GM19025 (cell line): ENCODE data around the gene FGR.
A peak's percentile ranks its signal among the peaks of the same experiment; 100 is the strongest.
"Not testable (repeated sequence)": the region's sequence is repeated elsewhere in the genome, so short reads cannot be mapped to it uniquely, and the experiment has no call there.

Source experiments
- ATAC-seq: cut with Tn5 transposase; IDR thresholded peaks from one replicate; pipeline ENCODE4 v1.9.1; 2021; ENCODE audit warnings: mild to moderate bottlenecking, low read depth, moderate library complexity; ENCODE audit not compliant: unreplicated experiment

The FGR gene

DNA sequence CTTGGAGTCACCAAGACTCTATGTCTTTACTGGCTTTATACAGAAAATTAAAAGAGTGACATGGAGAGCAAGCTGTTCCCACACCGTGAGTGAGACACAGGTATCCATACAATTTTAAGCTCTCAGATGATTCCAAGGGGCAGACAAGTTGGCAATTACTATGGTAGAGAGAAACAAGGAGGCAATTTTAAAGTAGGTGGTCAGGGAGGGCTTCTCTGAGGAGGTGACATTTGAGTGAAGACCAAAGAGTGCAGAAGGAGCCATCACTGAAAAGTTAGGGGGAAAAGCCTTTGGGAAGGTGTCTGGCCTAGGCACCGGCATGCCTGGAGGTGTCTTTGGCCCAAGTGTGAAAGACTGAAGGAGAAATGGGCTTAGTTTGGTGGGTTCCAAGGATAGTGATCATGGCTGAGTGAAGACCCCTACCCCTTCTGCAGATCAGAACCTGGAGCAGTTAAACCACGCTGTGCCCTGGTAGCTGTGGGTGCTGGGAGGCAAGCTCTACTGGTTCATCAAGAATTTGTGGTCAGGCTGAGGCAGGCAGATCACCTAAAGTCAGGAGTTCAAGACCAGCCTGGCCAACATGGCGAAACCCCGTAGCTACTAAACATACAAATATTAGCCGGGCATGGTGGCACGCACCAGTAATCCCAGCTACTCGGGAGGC is 26.6 kb upstream of the FGR start:
- ATAC-seq = no peak

DNA sequence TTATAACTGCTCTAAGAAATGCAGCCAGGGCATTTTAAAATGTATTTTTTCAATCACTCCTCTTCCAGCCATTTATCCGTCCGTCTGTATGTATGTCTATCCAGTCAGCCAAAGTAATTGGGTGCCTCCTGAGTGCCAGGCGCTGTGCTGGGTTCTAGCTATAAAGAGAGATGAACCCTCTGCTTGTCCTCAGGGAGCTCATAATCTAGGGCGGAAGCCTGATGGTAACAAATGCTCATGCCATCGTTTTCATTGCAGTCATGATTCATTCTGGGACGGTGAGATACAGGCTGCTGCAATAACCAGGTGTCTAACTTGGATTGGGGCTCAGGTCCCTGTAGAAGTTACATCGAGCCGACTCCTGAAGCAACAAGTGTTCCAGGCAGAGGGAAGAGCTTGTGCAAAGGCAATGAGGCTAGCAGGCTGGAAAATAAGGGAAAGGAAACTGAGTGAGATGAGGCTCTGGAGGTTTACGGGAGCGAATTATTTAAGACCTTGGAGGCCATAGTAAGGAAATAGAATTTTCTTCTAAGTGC is 25.4 kb upstream of the FGR start:
- no peak for ATAC-seq

DNA sequence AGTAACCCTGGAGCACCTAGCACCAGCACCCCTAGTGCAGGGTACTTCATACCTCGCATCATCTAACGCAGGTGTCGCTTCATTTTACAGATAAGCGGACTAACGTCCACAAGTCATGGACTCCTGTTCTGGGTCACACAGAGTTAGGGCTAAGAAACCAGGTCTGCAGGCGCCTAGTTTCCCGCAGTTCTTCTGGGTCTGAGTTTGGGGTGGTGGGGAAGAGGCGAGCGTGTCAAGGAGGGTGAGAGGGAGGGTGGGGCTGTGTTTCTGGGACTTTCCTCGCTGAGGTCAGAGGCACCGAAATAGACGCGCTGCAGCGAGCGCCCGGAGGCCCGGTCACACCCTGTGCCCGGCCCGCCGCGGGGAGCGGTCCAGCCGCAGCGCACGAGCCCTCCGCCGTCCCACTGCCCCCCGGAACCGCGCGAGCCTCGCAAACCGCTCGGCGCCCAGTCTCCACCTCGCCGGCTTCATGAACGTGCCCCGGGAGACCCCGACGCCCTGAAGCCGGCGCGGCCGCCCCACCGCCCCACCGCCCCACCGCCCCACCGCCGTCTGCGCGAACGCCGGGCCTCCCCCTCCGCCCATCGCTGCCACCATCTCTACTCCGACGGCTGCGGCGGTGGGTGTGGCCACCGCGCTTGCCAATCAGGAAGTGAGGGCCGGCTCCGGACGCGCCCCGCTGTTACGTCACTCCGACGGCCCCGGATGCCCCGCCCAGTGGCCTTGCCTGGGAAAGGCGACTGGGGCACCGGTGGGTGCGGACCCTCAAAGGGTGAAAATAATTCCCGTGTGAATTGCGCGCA is 24.7 kb upstream of the FGR start:
- peak; percentile 61 for ATAC-seq

GRCh38 chr1:27658951-27659496 is 24.0 kb upstream of the FGR start:
- peak; percentile 20 for ATAC-seq

GRCh38 chr1:27656157-27656893 is 21.3 kb upstream of the FGR start:
- no peak for ATAC-seq

GRCh38 chr1:27655151-27655937 is 20.4 kb upstream of the FGR start:
- ATAC-seq = no peak

- no peak for ATAC-seq
Measured at GRCh38 chr1:27652111-27652864, 17.3 kb upstream of the FGR start.

DNA sequence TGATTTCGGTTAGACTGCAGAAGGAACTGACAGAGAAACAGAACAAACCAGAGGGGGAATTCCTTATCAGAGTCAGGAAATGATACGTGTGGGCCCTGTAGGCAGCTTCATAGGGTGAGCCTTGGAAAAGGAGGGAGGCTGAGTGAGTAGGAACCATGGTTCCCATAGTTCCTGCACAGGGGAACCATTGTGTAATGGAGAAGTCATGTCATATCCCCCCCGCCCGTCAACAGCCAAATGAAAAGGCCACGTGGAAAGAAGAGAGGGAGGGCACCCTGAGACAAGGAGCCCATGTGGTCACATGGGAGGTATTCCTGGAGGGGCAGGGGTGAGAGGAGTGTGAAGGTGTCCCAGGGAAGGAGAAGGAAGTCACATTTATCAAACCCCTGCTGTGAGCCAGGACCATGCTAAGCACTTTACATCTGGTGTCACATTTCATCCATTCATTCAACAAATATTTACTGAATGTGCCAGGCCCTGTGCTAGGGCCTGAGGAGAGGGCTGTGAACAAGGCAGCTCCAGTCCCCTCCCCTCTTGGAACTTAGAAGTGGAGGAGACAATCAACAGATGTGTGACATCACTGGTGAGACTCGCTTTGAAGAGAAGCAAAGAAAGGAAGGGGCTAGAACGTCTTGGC is 15.7 kb upstream of the FGR start:
- no peak for ATAC-seq

DNA sequence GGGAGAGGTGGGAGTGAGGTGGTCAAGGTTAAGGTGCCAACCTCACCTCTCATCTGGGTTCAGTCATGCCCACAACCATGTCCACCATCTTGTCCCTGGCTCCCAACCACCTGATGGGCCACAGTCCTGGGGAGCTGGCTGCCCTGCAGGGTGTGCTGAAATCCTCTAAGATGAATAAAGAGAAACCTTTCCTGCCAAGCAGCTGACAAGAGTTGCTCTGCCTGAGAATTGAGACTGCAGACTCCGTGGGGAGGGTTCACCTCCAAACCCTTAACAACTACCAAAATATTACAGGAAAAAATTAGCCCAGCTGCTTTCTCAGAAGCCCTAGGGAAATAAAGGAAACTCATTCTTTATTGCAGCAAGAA is 15.2 kb upstream of the FGR start:
- no peak for ATAC-seq

- ATAC-seq = no peak
Measured at GRCh38 chr1:27649306-27649635, 14.3 kb upstream of the FGR start.

DNA sequence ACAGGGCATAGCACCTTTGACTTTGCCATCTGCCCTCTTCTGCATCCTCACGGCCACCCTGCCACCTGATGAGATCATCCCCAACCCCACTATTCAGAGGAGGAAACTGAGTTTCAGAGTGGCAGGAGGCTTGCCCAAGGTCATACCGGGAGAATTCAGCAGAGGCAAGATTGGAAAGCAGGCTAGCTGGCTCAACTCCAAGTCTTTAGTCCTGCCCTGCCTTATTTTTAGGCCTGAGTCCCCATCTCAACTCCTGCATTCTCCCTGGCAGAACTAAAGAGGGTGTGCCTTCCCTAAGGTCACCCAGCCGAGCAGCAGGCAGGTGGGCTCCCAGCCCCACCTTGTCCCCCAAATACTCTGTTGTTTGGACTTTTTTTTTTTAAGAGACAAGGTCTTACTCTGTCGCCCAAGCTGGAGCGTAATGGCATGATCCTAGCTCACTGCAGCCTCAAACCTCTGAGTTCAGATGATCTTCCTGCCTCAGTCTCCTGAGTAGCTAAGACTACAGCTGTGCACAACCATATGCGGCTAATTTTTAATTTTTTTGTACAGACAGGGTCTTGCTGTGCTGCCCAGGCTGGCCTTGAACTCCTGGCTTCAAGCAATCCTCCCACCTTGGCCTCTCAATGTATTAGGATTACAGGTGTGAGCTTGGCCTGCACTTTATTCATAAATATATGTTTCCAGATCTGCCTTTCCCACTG is 13.8 kb upstream of the FGR start:
- ATAC-seq = no peak

DNA sequence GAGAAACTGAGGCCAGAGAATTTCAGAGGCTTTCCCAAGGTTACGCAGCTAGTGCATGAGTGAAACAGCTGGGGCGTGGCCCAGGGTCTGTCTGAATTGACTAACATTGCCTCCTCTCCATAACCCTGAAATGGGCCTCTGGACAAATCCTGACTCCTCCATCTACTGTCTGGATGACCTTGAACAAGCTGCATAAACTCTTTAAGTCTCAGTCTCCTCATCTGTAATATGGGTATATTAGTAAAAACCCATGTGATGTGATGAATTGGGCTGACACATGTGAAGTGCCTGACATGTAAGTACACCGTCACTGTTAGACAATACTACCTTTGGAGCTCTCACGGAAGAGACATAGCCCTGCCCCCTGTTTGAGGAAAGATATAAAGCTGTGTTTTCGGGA is 12.3 kb upstream of the FGR start:
- ATAC-seq = no peak

DNA sequence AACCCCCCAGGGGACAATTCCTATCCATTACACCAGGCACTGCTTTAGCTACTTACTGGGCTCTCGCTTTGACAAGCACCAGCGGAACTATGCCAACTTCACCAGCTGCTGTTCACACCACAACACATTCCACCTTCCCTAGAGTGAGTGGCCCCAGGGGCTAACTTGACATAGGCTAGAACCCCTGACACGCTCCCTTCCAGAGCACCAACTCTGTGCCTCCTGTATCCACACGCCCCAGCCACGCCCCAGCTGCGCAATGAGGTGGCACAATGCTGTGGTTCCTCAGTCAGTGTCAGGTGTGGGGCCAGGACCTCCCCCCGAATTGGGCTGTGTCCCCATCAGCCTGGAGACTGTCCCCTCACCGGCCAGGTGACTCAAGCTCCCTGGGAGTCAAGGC is 11.7 kb upstream of the FGR start:
- no peak for ATAC-seq

DNA sequence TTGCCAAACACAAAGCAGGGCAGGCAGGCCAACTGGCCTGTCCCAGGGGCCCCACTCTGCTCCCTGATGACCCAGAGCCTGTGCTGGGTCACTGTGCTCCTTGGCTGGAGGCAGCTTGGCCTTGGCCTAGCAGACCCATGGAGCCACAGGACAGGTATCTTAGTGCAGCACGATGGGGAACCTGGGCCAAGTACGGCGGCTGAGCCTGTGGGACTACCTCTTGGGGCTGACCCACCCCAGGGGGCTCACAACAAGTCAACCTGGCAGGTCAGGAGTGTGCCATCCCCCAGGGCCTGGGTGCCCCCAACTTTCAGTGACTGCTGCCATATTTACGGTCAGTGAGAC is 10.1 kb upstream of the FGR start:
- no peak for ATAC-seq

DNA sequence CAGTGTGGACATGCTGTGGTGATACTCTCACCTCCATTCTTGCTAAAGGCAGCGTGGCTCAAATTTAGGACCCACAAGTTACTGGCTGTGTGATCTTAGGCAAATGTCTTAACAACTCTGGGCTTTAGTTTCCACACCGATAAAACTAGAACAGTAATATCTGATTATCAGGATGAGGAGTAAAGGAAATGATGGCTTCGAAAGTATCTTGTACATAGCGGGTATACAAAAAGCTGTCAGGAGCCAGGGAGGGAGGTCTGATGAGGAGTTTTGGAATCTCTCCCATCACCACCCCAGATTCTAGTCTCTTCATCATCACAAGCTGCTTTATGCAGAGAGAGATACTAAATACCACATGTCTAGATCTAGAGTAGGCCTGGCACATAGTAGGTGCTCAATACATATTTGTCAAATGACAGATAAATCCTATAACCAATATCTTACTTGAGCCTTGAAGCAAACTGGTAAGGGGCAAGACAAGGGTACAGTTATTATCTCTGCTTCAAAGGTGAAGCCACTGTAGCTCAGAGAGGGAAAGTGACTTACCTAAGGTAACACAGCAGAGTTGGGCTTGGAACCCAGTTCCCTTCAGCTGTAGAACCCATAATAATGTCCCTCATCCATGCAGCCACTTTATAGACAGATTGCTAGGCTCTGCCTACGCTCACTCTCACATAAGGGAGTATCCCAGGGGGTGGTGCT is 9.5 kb upstream of the FGR start:
- ATAC-seq = no peak

DNA sequence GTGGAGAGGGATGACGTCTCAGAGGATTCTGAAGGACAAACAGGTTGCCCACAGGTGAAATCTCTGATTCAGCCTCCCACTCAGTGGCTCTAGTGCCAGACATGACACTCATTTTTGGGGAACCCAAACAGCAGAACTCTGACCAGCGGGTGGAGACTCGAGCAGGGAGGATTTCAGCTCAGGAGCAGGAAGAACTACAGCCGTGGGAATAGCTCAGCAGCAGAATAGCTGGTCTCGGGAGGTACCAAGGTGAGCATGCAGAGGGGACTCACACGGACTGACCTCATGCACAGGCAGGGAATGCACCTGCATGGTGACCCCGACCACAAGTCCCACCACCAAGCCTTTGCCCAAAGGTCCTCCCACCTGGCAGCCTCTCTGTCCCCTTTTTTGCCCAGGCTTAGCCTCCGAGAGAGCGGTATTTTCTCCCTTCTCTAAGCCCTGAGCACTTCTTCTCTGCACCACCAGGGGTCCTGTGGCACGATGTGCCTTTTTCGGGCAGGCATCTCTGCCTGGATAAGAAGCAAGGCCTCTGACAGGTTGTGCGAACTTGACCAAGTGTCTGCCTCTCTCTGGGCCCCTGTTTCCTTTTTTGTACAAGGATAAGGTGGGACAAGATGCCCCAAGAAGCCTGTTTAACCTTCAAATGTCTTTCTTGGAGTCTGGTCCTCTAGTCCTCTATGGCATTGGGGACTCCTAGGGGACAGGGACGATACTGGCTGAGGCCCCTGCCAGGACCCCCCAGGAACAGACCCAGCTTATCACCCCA is 8.8 kb upstream of the FGR start:
- peak; percentile 46 for ATAC-seq

- ATAC-seq = not testable (repeated sequence)
Measured at GRCh38 chr1:27640514-27640913, 5.5 kb upstream of the FGR start.
